GM18951 (cell line): ENCODE results near the gene PTPRZ1.

Source experiments
- POLR2A ChIP-seq: IDR thresholded peaks from 4 replicates; pipeline ENCODE4 v1.6.1; 2011; ENCODE audit warnings: mild to moderate bottlenecking; ENCODE audit not compliant: insufficient read length, insufficient read depth; ENCODE audit errors: extremely low read depth
- in situ Hi-C: fragments of 300-500 bp; cut with MboI; formaldehyde crosslinking; loops from one replicate; pipeline ENCODE4 v1.12.0; 2022; ENCODE audit warnings: low sequenced_read_pairs, mixed read lengths, inconsistent platforms; ENCODE audit not compliant: unreplicated experiment

The PTPRZ1 gene

GRCh38 chr7:121913947-121914675, 41.1 kb downstream of the PTPRZ1 start:
- TF ChIP-seq POLR2A: no peak
- in situ Hi-C loops: no loop called here

- in situ Hi-C loops: no loop called here
- no peak for TF ChIP-seq POLR2A
Observed at GRCh38 chr7:121914676-121915279, 41.8 kb downstream of the PTPRZ1 start.

GRCh38 chr7:121916211-121916610, 43.2 kb downstream of the PTPRZ1 start:
- in situ Hi-C loops: no loop called here
- TF ChIP-seq POLR2A: no peak

- TF ChIP-seq POLR2A: no peak
- in situ Hi-C loops: no loop called here
Observed at GRCh38 chr7:121919986-121920385, 47.0 kb downstream of the PTPRZ1 start.

- in situ Hi-C loops: no loop called here
- TF ChIP-seq POLR2A: no peak
Observed at GRCh38 chr7:121924269-121925186, 51.6 kb downstream of the PTPRZ1 start.

GRCh38 chr7:121931149-121931902, 58.4 kb downstream of the PTPRZ1 start:
- in situ Hi-C loops: no loop called here

GRCh38 chr7:121932768-121933167, 59.8 kb downstream of the PTPRZ1 start:
- no peak for TF ChIP-seq POLR2A
- in situ Hi-C loops: no loop called here

More at GRCh38 chr7:121931149-121931902, 58.4 kb downstream of the PTPRZ1 start:
- no peak for TF ChIP-seq POLR2A

GRCh38 chr7:121936951-121937623, 64.1 kb downstream of the PTPRZ1 start:
- TF ChIP-seq POLR2A: no peak
- in situ Hi-C loops: no loop called here

GRCh38 chr7:121938429-121938996, 65.6 kb downstream of the PTPRZ1 start:
- TF ChIP-seq POLR2A: no peak
- in situ Hi-C loops: no loop called here

- in situ Hi-C loops: no loop called here
Observed at GRCh38 chr7:121940918-121941317, 68.0 kb downstream of the PTPRZ1 start.

GRCh38 chr7:121941830-121942229, 68.9 kb downstream of the PTPRZ1 start:
- in situ Hi-C loops: no loop called here
- no peak for TF ChIP-seq POLR2A

More at GRCh38 chr7:121940918-121941317, 68.0 kb downstream of the PTPRZ1 start:
- TF ChIP-seq POLR2A: no peak

- in situ Hi-C loops: no loop called here
- no peak for TF ChIP-seq POLR2A
Observed at GRCh38 chr7:121945066-121945465, 72.1 kb downstream of the PTPRZ1 start.
